Activated CD4-positive, alpha-beta T cell treated with anti-CD3 and anti-CD28 coated beads for 36 hours (primary cell): ENCODE measurements around the gene REC8. TPM values are rescaled to one million over a fixed set of nuclear protein-coding genes. Genes with fewer than 3 reads are reported as not detected.

Source experiments
- ATAC-seq: fragments of 200-7000 bp; cut with Tn5 transposase; one replicate; pipeline ENCODE4 v1.10.0; 2021; ENCODE audit warnings: mild to moderate bottlenecking, moderate library complexity
- CTCF ChIA-PET: fragments of 350-600 bp; sonication (Branson Sonifier 250); formaldehyde crosslinking; loops from one replicate; lab custom pipeline; 2021; ENCODE audit warnings: antibody characterized with exemption; lab: Charles Lee
- POLR2A ChIA-PET: fragments of 350-600 bp; sonication (Branson Sonifier 250); formaldehyde crosslinking; loops from one replicate; lab custom pipeline; 2021; ENCODE audit warnings: antibody characterized with exemption, inconsistent platforms; lab: Charles Lee
- DNase-seq: peaks from one replicate; pipeline ENCODE4 v3.0.0-alpha.2; 2020
- H3K27ac Mint-ChIP-seq: one replicate; pipeline ENCODE4 v1.8.0; 2021; ENCODE audit warnings: mixed read lengths
- H3K27me3 Mint-ChIP-seq: one replicate; pipeline ENCODE4 v1.8.0; 2021; ENCODE audit warnings: mixed read lengths
- H3K36me3 Mint-ChIP-seq: one replicate; pipeline ENCODE4 v1.8.0; 2021; ENCODE audit warnings: low read depth, mixed read lengths
- H3K4me1 Mint-ChIP-seq: one replicate; pipeline ENCODE4 v1.8.0; 2021; ENCODE audit warnings: mixed read lengths
- H3K4me3 Mint-ChIP-seq: one replicate; pipeline ENCODE4 v1.8.0; 2021; ENCODE audit warnings: mild to moderate bottlenecking, moderate library complexity, mixed read lengths
- H3K9me3 Mint-ChIP-seq: one replicate; pipeline ENCODE4 v1.8.0; 2021; ENCODE audit warnings: low read depth, mixed read lengths
- intact Hi-C, 2 experiments: fragments of 100-400 bp; cut with DNase I in 1 of 2; cut with micrococcal nuclease in 1 of 2; formaldehyde crosslinking; loops; one replicate each; pipeline versions ENCODE4 v1.14.2 to v1.15.1; 2022 to 2024; cut with DNase I, micrococcal nuclease
- total RNA-seq, 2 experiments: library from RNA; stranded (reverse); gene quantifications; one replicate each; pipeline ENCODE4 v1.2.3, GENCODE V29; 2021

REC8 gene
- total RNA-seq, 2 experiments from 2014 or later, result 25.6 to 27.7 TPM

DNA sequence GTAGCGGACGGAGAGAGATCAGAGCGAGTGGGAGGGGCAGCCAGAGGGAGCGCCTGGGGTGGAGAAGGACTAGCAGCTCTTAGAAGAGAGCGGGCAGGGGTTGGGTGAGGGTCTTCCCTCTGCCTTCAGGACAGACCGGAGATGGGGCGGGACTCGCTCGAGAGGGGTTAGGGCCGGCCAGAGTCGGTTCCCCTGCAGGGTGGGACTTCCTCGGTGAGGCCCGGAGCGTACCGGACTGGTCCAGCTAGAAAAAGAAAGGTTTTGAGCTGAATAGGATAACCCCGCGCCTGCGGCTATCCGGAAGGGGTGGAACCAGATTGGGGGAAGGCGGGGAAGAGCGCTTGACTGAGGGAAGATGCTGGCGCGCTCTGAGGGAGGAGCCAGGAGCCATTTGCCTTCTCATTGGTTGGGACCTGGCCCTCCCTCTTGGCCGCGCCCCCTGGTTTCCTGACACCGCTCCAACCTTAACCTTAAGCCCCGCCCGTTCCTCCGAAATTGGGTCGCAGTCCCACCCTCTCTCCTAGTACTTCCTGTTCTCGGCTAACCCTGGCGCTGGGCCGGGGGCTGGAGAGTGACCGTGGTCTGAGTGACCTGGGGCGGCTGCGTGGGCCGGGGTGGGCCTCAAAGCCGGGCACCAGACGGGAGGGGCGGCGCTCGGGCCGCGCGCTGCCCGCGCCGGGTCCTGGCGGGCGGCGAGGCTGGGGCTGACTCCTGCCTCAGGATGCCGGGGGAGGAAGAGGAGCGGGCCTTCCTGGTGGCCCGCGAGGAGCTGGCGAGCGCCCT lies 24.7 kb upstream of the REC8 start, which contains the start of gene RNF31:
Gene RNF31, plus strand, starts transcription at position 521 of the 783 bp plus-strand sequence. Its CDS starts 201 bp downstream, at position 722.
- DNase-seq (peak; percentile 99), ATAC-seq (peak; percentile 89)
- ChIA-PET CTCF (interaction anchor here (0.6 to 3.6 kb wide), 19 partner anchors 9 to 193 kb away, joined by 3 to 43 read pairs (median 4); partner anchors contain the start of genes CIDEB, DCAF11, IPO4 and IRF9), POLR2A (interaction anchor here (0.5 to 4.1 kb wide), 12 partner anchors 9 to 858 kb away, joined by 3 to 36 read pairs (median 5); partner anchors contain the start of genes DCAF11, IRF9, NRL and PABPN1)
- peaks cover 73% of the 10 kb centered on the region for H3K36me3 Mint-ChIP-seq
- no peaks in the 10 kb centered on the region for H3K27me3 Mint-ChIP-seq
- no peaks in the 10 kb centered on the region for H3K9me3 Mint-ChIP-seq
- peaks cover 57% of the 10 kb centered on the region for H3K4me1 Mint-ChIP-seq
- H3K27ac Mint-ChIP-seq, result peak within 1 kb of the TSS; percentile 97
- H3K4me3 Mint-ChIP-seq, result peak within 1 kb of the TSS; percentile 94
- intact Hi-C loops, result loop anchor here (1.0 to 10.0 kb wide), 18 partner anchors 11 to 1112 kb away; partner anchors contain the start of genes CHMP4A (in 2 of the 2), DCAF11 (in 2 of the 2), IPO4 (in 2 of the 2) and IRF9 (in 2 of the 2)

DNA sequence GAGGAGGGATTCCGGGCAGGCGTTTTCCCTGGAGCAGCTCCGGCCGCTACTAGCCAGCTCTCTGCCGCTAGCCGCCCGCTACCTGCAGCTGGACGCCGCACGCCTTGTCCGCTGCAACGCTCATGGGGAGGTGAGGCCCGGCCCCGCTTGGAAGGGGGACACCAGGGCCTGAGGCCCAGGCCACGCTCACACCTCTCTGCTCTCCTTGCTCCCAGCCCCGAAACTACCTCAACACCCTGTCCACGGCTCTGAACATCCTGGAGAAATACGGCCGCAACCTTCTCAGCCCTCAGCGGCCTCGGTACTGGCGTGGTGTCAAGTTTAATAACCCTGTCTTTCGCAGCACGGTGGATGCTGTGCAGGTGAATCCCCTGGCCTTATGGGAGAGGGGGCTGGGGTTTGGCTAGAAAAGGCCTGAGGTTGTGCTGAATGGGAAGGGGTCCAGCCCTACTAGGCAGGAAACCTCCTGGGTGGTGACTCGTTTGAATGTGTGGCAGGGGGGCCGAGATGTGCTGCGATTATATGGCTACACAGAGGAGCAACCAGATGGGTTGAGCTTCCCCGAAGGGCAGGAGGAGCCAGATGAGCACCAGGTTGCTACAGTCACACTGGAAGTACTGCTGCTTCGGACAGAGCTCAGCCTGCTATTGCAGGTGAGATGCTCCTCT lies 24.0 kb upstream of the REC8 start:
- Mint-ChIP-seq H3K36me3 (peaks cover 69% of the 10 kb centered on the region), H3K4me1 (peaks cover 53% of the 10 kb centered on the region), H3K27me3 (no peaks in the 10 kb centered on the region), H3K27ac (peak overlapping the region; percentile 78), H3K9me3 (no peaks in the 10 kb centered on the region), H3K4me3 (peak overlapping the region; percentile 94)
- CTCF ChIA-PET, result interaction anchor here (0.6 to 3.6 kb wide), 12 partner anchors 8 to 516 kb away, joined by 3 to 43 read pairs (median 5); partner anchors contain the start of genes CIDEB, DCAF11, IRF9 and NRL
- ATAC-seq (no peak), DNase-seq (peak; percentile 29)
- POLR2A ChIA-PET, result interaction anchor here (1.7 to 4.1 kb wide), 4 partner anchors 13 to 95 kb away, joined by 6 to 36 read pairs (median 14); partner anchors contain the start of genes DCAF11, IRF9, NRL and PCK2
- intact Hi-C loops, result loop anchor here (1.0 to 10.0 kb wide), 17 partner anchors 12 to 1113 kb away; partner anchors contain the start of genes CHMP4A (in 2 of the 2), IPO4 (in 2 of the 2), IRF9 (in 2 of the 2) and ACIN1 (in 1 of the 2)

DNA sequence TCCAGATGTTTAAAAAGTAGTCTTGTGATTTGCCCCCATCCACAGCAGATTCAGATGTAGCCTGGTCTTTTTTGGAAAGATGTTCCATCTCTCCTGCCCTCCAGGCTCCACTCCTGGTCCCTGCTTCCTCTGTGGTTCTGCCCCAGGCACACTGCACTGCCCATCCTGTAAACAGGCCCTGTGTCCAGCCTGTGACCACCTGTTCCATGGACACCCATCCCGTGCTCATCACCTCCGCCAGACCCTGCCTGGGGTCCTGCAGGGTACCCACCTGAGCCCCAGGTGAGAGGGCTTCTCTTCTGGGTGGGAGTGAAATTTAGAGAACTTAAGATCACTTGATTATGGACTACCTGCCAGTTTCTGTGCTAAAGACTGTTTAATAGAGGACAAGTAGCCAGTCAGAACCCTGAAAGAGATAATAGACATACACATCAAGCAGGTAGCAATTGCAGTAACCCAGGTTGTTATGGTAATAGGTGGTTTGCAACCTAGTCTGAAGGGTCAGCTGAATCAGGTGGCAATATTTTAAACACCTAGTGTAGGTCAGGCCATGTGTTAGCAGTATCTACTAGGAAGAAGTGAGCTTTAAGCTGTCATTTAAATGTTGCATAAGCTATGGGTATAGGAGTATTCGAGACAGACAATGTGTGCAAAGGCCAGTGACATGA lies 22.4 kb upstream of the REC8 start:
- POLR2A ChIA-PET, result no interaction called here
- intact Hi-C loops, result loop anchor here (5.0 to 10.0 kb wide), 4 partner anchors 148 to 1115 kb away; partner anchors contain the start of genes ACIN1 (in 1 of the 2), C14orf119 (in 1 of the 2), DHRS1 (in 1 of the 2) and NGDN (in 1 of the 2)
- no peaks in the 10 kb centered on the region for H3K9me3 Mint-ChIP-seq
- H3K27ac Mint-ChIP-seq, result no peak overlapping the region
- H3K4me1 Mint-ChIP-seq, result peaks cover 38% of the 10 kb centered on the region
- DNase-seq (no peak), ATAC-seq (no peak)
- H3K27me3 Mint-ChIP-seq, result no peaks in the 10 kb centered on the region
- CTCF ChIA-PET, result interaction anchor here (1.0 to 2.7 kb wide), 4 partner anchors 11 to 41 kb away, joined by 4 to 21 read pairs (median 7); partner anchors contain the start of genes DCAF11, IRF9 and NRL
- peaks cover 58% of the 10 kb centered on the region for H3K36me3 Mint-ChIP-seq
- H3K4me3 Mint-ChIP-seq, result peak overlapping the region; percentile 94

DNA sequence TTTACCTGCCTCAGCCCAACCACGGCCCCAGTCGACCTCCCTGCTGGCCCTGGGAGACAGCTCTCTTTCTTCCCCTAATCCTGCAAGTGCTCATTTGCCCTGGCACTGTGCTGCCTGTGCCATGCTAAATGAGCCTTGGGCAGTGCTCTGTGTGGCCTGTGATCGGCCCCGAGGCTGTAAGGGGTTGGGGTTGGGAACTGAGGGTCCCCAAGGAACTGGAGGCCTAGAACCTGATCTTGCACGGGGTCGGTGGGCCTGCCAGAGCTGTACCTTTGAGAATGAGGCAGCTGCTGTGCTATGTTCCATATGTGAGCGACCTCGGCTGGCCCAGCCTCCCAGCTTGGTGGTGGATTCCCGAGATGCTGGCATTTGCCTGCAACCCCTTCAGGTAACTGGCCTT lies 21.8 kb upstream of the REC8 start:
- H3K4me3 Mint-ChIP-seq, result no peak overlapping the region
- no peak overlapping the region for H3K27ac Mint-ChIP-seq
- ChIA-PET POLR2A (no interaction called here), CTCF (interaction anchor here (0.5 to 2.7 kb wide), 4 partner anchors 11 to 81 kb away, joined by 3 to 21 read pairs (median 7); partner anchors contain the start of genes DCAF11, IRF9 and NRL)
- H3K4me1 Mint-ChIP-seq, result peaks cover 32% of the 10 kb centered on the region
- H3K36me3 Mint-ChIP-seq, result peaks cover 60% of the 10 kb centered on the region
- intact Hi-C loops, result no loop called here
- no peaks in the 10 kb centered on the region for H3K9me3 Mint-ChIP-seq
- no peak for ATAC-seq
- no peak for DNase-seq
- H3K27me3 Mint-ChIP-seq, result no peaks in the 10 kb centered on the region

DNA sequence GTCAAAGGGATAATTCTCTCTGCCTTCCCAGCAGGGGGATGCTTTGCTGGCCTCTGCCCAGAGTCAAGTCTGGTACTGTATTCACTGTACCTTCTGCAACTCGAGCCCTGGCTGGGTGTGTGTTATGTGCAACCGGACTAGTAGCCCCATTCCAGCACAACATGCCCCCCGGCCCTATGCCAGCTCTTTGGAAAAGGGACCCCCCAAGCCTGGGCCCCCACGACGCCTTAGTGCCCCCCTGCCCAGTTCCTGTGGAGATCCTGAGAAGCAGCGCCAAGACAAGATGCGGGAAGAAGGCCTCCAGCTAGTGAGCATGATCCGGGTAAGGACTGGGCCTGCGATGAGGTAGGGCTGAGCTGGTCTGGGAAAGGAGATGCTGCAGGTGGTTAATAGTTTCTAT lies 21.3 kb upstream of the REC8 start:
- Mint-ChIP-seq H3K27me3 (no peaks in the 10 kb centered on the region), H3K9me3 (no peaks in the 10 kb centered on the region), H3K4me3 (no peak overlapping the region), H3K27ac (no peak overlapping the region), H3K4me1 (peaks cover 27% of the 10 kb centered on the region), H3K36me3 (peaks cover 59% of the 10 kb centered on the region)
- no peak for DNase-seq
- ChIA-PET POLR2A (no interaction called here), CTCF (interaction anchor here (0.5 to 2.7 kb wide), 4 partner anchors 10 to 81 kb away, joined by 3 to 21 read pairs (median 7); partner anchors contain the start of genes DCAF11, IRF9 and NRL)
- no peak for ATAC-seq
- intact Hi-C loops, result no loop called here

DNA sequence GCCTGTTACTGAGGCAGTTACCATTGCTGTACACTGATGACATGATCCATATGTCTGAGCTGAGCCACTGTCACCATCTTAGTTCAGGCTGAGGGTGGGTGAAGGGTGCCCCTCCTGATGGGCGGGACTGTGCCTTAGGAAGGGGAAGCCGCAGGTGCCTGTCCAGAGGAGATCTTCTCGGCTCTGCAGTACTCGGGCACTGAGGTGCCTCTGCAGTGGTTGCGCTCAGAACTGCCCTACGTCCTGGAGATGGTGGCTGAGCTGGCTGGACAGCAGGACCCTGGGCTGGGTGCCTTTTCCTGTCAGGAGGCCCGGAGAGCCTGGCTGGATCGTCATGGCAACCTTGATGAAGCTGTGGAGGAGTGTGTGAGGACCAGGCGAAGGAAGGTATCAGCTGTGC lies 20.9 kb upstream of the REC8 start:
- Mint-ChIP-seq H3K4me3 (no peak overlapping the region), H3K27ac (no peak overlapping the region), H3K36me3 (peaks cover 59% of the 10 kb centered on the region), H3K27me3 (no peaks in the 10 kb centered on the region), H3K9me3 (no peaks in the 10 kb centered on the region), H3K4me1 (peaks cover 25% of the 10 kb centered on the region)
- ChIA-PET CTCF (interaction anchor here (2.4 to 2.7 kb wide), 2 partner anchors 10 to 42 kb away, joined by 10 to 21 read pairs; partner anchors contain the start of gene IRF9), POLR2A (interaction anchor here (0.8 to 1.2 kb wide), 2 partner anchors 9 to 11 kb away, joined by 4 to 5 read pairs; partner anchors contain the start of gene IRF9)
- ATAC-seq, result no peak
- no peak for DNase-seq
- intact Hi-C loops, result no loop called here

DNA sequence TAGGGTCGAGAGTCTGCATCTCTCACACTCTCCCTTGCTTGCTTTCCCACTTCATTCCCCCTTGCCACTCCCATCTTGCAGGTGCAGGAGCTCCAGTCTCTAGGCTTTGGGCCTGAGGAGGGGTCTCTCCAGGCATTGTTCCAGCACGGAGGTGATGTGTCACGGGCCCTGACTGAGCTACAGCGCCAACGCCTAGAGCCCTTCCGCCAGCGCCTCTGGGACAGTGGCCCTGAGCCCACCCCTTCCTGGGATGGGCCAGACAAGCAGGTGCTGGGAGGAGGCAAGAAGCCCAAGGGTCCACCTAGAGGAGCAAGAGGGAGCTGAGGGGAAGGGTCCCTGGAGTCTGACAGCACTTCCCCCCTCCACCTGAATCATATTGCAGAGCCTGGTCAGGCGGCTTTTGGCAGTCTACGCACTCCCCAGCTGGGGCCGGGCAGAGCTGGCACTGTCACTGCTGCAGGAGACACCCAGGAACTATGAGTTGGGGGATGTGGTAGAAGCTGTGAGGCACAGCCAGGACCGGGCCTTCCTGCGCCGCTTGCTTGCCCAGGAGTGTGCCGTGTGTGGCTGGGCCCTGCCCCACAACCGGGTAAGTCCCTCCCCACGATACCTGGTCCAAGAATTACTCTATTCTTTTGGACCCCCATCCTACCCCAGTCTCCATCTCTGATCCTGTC lies 20.3 kb upstream of the REC8 start:
- DNase-seq, result no peak
- CTCF ChIA-PET, result interaction anchor here (2.4 to 2.7 kb wide), 2 partner anchors 9 to 43 kb away, joined by 10 to 21 read pairs; partner anchors contain the start of gene IRF9
- H3K36me3 Mint-ChIP-seq, result peaks cover 56% of the 10 kb centered on the region
- POLR2A ChIA-PET, result interaction anchor here (0.8 to 1.2 kb wide), 3 partner anchors 8 to 10 kb away, joined by 3 to 5 read pairs (median 4); partner anchors contain the start of genes EMC9 and IRF9
- H3K4me1 Mint-ChIP-seq, result peaks cover 25% of the 10 kb centered on the region
- no peak overlapping the region for H3K4me3 Mint-ChIP-seq
- H3K9me3 Mint-ChIP-seq, result no peaks in the 10 kb centered on the region
- H3K27ac Mint-ChIP-seq, result no peak overlapping the region
- no peaks in the 10 kb centered on the region for H3K27me3 Mint-ChIP-seq
- intact Hi-C loops, result no loop called here
- ATAC-seq, result no peak

DNA sequence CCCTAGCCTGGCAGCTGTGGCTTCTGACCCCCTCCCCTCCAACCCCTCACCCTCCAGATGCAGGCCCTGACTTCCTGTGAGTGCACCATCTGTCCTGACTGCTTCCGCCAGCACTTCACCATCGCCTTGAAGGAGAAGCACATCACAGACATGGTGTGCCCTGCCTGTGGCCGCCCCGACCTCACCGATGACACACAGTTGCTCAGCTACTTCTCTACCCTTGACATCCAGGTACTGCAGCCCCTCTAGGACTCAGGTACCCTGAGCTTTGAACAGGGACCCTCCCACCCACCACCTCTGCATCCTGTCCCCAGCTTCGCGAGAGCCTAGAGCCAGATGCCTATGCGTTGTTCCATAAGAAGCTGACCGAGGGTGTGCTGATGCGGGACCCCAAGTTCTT lies 16.8 kb upstream of the REC8 start:
- Mint-ChIP-seq H3K4me3 (no peak overlapping the region), H3K27ac (no peak overlapping the region), H3K36me3 (peaks cover 53% of the 10 kb centered on the region), H3K9me3 (no peaks in the 10 kb centered on the region), H3K4me1 (peaks cover 6% of the 10 kb centered on the region), H3K27me3 (no peaks in the 10 kb centered on the region)
- CTCF ChIA-PET, result interaction anchor here (1.2 kb wide), 1 partner anchor 8 kb away, joined by 6 read pairs; the partner anchor contains the start of gene RNF31
- intact Hi-C loops, result no loop called here
- ATAC-seq (no peak), DNase-seq (no peak)
- POLR2A ChIA-PET, result no interaction called here

DNA sequence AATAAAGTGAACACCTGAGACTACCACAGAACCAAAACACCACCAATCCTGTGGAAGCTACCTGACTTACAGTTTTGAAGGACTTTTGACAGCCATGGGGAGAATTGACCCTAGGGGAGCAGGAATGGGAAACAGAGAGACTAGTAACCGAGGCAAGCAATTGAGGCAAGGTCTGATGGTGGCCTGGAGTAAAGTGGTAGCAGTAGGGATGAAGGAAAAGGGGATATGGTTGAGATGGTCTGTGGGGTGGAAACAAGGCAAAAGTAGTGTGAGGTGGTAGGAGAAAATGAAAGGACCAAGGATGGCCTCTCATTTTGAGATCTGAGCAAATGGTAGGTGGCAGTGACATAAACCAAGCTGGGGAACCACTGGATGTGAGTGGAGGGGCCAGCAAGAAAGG lies 15.0 kb upstream of the REC8 start:
- Mint-ChIP-seq H3K27me3 (no peaks in the 10 kb centered on the region), H3K36me3 (peaks cover 53% of the 10 kb centered on the region), H3K4me1 (peaks cover 9% of the 10 kb centered on the region), H3K4me3 (no peak overlapping the region), H3K27ac (peak overlapping the region; percentile 49), H3K9me3 (no peaks in the 10 kb centered on the region)
- no peak for ATAC-seq
- DNase-seq, result no peak
- CTCF ChIA-PET, result no interaction called here
- intact Hi-C loops, result no loop called here
- POLR2A ChIA-PET, result no interaction called here

DNA sequence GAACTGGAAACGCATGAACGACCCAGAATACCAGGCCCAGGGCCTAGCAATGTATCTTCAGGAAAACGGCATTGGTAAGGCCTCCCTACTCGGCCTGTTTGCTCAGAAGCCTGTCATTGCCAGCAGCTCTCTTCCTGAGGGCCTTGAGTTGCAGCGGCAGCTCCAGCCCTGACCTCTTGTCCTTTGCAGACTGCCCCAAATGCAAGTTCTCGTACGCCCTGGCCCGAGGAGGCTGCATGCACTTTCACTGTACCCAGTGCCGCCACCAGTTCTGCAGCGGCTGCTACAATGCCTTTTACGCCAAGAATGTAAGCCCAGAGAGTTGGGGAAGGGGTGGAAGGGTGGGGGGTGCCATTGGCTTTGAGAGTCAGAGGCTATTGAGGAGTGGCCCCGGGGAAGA lies 14.5 kb upstream of the REC8 start:
- Mint-ChIP-seq H3K4me3 (no peak overlapping the region), H3K27ac (no peak overlapping the region), H3K4me1 (peaks cover 14% of the 10 kb centered on the region), H3K9me3 (no peaks in the 10 kb centered on the region), H3K36me3 (peaks cover 55% of the 10 kb centered on the region), H3K27me3 (no peaks in the 10 kb centered on the region)
- intact Hi-C loops, result no loop called here
- DNase-seq, result no peak
- no peak for ATAC-seq
- POLR2A ChIA-PET, result no interaction called here
- CTCF ChIA-PET, result no interaction called here
